PC-3 (cell line): ENCODE results near the gene EPHB2.

ENCODE experiments used
- CTCF ChIP-seq: fragments of 300-600 bp; sonication (generic); conservative IDR thresholded peaks from 2 replicates; pipeline ENCODE4 v1.5.1; 2017; ENCODE audit warnings: antibody characterized with exemption, low read depth, mild to moderate bottlenecking, low read length
- EZH2 ChIP-seq: fragments of 300-600 bp; sonication (generic); IDR thresholded peaks from one replicate; pipeline ENCODE4 v1.6.1; 2017; ENCODE audit warnings: antibody characterized with exemption, mild to moderate bottlenecking, low read length; ENCODE audit not compliant: unreplicated experiment

DNA sequence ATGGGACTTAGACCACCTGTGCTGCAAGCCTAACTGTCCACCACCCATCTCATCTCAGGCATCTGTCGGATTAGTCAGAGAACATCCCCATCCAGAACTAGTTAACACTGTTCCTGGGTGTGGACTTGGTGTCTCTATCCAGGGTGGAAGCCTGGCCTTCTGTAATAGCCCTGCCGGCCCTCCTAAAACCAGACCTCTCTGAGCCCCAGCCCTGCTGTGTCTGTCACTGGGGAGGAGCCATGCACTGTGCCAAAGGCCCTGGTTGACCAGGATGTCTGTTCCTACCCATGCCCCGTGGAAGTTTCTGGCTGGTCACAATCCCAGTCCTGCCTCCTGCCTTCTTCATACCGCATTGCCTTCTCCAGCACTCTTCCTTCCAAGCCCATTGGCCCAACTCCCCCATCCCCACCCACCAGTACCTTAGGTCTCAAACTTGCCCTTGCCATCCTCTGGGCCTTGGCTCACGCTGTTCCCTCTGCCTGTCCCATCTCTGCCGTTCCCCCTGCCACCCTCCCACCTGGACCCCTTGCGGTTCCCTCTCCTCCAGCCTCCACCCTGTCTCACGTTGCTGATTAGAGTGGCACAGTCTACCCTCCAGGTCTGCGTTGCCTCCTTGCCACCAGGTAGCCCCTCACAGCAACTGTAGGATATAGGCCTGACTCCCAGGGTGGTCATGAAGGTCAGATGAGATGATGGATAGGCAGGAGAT lies 105.6 kb downstream of the EPHB2 start:
- no peak for TF ChIP-seq CTCF
- no peak for TF ChIP-seq EZH2
